ENCODE measurements around the gene ZNF385A.
"Not testable (repeated sequence)": the region's sequence is repeated elsewhere in the genome, so short reads cannot be mapped to it uniquely, and the experiment has no call there.

ZNF385A gene

DNA sequence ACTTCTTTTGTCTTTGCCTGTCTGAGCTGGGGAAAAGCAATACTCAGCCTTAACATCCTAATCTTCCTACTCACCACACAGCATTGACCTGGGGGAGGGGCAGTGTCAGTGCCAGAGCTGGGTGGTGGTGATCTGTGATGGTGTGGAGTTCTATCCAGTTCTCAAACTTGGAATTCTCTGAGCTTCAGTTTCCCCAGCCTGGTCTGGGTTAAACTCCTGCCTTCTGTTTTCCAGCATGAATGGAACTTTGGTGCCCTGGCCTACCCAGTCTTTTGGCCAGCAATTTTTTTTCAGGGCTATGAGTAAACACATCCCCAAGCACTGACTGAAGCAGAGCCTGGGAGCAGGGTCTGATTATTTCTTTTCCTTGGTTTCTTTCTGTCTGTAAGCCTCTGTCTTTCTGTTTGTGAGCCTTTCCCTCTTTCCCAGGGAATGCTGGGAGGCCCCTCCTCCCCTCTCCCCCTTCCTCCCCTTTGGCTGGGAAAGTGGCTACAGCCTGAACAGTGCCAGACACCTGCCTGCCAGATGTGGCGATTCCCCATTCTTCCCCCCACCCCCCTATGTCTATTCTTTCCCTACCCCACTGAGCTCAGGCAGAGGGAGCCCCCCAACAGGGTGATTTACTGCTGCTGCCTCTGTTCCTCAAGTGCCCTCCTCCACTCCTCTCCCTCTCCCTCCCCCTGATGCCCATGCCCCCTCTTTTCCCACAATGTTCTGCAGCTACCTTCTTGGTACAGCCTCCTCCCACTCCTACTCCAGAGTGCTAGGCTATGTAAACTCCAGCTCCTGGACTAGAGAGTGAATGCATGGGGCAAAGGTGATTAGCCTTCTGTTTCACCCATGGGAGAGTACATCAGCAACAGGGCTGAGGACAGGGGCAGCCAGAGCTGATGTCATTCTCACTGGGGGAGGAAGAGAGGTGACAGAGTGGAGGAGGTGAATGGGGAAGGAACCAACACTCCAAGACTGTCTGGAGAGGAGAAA, 31.4 kb downstream of the ZNF385A start:
- DNase-seq = peak; percentile 50

DNA sequence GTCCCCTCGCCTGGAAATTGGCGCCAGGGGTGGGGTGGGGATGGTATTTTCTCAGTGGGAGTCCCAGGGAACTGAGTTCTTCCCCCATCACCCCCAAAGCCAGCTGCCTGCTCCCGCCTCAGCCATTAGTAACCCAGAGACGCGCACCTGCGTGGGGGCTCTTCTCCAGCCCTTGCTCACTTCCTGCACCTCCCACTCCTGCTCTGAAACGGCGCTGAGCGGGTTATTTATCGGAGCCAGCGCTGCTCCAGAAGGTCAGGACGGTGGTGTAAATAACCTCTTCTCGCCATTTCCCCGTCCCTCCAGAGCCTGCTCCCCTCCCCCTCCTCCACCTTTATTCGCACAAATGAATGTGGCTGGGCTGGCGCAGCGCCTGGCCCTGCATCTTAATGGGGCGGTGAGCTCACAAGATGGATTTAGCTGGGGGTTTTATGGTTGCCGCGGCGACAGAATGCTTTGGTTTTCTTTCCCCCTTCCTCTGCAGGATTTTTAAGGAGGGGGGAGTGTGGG, 32.5 kb downstream of the ZNF385A start:
- DNase-seq = peak; percentile 64

DNA sequence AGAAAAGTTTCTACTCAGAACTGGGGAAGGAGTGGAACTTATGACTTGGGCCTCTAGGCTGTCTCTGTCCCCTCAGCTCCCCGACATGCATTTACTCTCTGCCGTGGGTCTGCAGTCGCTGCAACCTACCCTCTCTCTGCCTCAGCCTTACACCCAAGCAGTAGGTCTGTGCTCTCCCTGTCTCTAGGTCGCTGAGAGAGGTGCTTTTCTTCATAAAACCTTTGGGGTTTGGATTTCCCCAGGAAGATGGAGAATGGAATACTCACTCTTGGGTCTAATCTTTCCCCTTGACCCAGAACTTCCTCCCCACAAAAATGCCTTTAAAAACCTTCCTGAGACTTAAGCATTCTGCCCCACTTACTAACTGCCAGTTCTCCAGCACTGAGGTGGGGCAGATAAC, 33.2 kb downstream of the ZNF385A start:
- DNase-seq = no peak

DNA sequence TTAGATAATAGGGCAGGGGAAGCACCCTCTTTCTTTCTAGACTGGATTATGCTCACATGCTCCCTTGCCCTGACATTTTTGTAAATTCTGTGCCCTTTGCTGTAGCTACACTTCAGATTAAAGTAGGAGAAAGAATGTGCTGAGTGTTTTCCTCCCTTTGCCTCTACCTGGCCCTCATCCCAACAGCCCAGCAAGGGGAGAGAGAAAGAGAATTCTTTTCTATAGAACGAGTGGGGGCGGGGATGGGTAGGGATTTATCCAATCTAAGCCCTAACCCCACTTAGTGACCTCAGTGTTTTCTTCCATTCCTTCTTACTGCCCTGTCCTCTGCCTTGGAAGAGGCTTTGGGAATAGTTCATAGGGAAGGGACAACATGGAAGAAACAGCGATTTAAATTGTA, 33.8 kb downstream of the ZNF385A start:
- no peak for DNase-seq

DNA sequence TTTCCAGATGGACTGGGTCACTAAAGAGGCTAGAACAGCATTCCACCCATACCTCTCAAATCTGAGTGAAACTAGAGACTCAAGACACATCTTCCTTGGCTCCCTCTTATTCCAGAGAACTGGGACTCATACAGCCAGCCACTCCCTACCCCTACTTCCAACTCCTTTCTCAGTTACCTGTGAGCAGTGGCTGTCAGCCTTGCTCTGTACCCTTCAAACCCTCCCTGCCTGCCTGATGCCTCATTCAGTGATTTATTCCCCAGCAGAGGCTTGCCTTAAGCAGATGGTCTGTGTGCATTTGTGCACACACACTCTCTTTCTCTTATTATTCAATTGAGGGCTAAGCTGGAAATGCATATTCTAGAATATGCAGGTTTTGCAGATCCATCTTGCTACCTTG, 34.9 kb downstream of the ZNF385A start:
- no peak for DNase-seq

DNA sequence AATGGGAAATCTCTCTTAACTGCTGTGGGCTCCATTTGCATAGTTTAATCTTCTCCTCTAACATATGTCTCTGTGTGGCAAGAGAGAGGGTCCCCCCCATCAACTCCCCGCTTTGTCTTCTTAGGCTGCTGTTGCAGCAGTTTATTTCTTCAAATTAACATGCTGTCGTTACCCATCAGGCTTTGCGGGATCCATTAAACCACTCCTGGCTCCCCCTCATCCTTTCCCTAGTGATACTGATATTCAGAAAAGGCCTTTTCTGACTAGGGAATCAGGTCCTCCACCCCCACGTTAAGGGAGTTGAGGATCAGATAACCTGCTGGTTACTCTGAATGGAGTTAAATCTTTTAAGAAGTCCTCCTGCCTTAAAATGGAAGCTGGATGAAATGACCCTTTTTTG, 35.5 kb downstream of the ZNF385A start:
- no peak for DNase-seq

DNA sequence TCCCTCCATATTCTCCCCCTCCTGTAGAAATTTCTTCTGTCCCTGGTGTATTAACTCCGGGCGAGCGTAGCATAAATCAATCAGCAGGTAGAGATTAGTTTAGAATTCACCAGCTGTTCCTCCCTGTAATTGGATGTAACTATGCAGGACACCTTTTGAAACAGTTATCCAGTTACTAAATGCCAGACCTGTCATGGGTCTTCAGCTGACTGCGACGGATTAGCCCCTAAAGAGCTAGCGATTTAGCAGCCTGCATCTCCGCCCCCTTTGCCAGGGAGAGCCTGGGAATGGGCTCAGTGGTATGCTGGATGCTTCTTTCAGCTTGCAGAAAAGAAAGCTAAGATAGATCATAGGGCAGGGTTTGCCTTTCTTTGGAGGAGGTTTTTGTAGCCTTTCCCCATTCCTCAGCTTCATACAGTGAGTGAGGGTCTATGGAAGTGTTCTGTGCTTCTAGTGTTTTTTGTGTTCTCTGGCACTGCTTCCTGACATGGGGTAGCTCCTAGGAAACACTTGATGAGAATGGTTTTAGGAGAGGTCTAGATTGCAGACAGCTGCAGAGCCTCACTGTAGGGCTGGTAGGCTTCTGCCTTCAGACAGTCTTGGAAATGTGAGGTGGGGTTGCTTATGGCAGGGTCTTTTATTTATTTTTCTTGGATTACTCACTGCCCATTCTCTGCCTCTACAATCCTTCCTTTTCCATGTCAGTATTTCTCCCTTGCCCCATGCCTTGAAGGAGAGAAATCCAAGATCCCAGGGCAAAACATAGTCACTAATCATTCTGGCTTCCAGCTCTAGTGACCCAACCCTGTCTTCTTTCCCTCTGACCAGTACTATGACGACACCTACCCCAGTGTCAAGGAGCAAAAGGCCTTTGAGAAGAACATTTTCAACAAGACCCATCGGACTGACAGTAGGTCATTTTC, 42.9 kb downstream of the ZNF385A start:
- DNase-seq = no peak

DNA sequence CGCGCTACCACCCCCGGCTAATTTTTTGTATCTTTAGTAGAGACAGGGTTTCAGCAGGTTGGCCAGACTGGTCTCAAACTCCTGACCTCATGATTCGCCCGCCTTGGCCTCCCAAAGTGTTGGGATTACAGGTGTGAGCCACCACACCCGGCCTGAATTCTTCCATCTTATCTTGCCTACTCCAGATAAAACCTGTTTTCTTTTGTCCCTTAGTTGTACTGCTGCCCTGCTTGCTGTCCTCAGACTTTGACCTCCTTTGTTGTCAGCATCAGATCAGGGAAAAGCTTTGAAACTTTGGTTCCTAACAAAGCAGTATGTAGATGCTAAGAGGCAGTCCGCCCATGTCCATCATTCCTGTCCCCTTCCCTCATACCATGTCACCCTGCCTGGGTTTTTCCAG, 43.7 kb downstream of the ZNF385A start:
- DNase-seq = no peak

DNA sequence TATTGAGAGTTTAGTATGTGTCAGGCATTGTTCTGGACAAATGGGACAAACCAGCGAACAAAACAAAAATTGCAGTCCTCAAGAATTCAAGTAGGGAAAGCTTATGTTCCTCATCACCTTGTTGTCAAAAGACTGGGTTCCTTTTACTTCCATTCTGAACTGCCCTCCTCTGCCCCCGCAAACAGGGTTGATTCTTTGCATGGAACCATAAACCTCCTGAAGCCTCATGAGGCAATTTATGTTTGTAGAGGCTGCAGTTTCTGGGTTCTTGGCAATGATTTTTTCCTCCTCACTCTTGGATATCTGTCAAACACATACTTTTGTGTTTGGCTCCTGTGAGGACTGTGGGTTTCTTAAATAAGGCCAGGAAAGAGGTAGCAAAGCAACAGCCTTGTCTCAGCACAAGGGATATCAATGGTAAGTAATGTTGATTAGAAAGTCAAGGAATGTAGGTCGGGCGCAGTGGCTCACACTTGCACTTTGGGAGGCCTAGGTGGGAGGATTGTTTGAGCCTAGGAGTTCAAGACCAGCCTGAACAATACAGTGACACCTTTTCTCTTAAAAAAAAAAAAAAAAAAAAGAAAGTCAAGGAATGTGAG, 45.7 kb downstream of the ZNF385A start:
- no peak for DNase-seq

DNA sequence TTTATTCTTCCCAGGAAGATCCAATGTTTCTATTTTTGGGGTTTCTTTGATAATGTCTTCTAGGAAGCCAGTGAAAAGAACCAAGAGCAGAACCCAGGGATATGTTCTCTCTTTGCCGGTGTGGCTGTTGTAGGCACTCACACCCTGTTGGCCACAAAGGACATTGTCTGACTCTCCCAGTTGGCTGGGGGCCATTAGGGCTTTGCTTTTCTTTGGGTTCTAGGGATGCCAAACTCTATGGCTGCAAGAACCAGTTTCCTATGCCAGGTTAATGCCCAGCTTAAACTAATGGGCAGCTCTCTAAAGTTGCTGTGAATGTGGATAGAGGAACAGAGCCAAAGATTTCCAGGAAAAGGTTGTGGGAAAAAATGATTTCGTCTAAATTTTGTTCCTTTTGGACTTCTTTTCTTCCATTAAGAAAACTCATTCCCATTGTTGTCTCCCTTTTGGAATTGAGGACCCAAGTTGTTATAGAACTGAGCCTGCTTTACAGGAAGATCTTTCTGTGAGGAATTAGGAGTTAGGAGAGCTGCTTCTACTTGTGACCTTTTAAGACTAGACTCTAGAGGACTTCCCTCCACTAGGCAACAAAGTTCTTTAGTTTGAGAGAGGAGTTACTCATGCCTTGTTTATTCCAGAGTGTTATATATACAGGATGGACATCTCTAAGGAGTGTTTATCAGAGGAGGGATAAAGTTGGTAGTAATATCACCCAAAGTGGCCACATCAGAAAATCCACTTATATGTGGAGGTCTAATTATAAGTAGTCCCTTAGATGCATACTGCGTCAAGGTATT, 46.5 kb downstream of the ZNF385A start:
- no peak for DNase-seq

DNA sequence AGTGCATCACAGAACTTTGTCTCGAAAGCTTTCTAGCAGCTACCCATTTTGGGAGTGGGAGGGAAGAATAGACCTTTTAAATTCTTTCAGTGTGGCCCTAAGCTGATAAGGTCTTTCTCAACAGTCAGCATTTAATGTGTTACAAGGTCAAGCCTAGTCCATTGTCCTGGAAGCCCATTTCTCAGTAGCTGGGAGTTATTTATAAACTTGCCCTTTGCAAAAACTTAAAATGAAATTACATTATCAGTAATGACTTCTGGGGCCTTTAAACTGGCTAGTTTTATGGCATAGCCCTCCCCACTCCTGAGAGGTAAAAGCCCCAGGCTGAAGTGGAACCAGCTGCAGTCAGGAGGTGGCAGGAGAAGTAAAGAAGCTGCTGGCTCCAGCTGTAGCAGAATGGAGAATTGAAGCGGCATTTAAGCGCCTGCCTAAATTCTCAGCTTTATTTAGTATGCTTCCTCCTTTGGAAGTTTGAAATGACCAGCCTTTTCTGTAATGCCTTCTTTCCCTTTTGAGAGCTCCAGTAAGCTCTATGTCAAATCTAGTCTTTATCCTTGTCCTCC, 47.2 kb downstream of the ZNF385A start:
- peak; percentile 7 for DNase-seq

DNA sequence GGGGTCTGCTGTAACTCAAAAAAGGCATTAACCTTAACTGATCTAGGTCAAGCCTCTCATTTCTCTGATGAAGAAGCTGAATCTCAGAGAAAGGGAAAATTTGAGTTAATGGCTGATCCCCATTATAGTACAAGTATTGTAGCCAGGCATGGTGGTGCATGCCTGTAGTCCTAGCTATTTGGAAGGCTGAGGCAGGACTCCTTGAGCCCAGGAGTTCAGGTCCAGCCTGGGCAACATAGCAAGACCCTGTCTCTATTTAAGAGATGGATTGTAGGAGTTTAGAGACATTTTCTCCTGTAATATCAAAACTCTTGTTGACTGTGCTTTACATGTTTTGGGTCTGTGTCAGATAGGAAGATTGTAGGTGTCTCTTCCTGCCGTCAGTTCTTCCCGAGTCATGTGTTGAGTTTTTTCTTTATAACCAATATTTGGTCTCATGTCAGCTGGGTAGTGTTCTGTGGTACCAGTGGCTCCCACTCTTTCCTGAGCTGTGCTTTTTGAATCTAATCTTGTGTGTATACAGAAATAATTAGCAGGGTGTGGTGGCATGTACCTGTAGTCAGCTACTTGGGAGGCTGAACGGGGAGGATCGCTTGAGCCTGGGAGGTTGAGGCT, 51.0 kb downstream of the ZNF385A start:
- DNase-seq = no peak

DNA sequence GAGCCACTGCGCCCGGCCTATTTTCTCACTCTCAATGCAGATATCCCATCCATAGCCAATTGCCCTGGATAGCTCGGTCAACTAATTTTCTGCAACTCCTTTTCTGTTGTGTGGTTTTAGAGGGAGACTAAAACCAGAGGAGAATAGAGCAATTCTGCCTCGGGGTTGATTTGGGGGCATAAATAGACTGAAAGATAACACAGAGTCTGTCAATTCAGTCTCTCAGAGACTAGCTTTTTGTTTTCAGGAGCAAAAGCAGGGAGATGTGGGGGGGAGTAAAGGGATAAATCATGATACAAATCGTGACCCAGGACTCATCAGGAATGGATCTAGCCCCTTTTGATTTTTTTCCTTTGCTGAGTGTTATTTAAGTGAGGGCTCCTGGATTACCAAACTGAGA, 53.1 kb downstream of the ZNF385A start:
- DNase-seq = no peak

DNA sequence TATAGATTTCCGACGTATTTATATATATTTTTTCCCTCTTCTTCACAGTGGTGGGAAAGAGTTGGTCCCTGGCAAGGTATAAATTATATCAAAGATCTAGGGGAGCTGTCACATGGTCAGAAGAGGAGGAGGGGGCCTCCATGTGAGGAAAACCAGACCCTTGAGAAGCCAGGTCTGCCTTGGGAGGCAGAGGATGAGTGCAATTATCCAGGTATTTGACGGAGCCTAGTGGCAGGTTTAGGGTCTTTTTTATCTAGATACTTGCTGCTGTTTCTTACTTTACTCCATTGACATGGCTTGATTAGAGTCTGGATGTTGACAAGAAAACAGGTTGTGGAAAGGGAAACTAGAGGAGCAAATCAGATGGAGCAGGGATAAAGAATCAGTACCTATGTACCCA, 54.1 kb downstream of the ZNF385A start:
- no peak for DNase-seq

DNA sequence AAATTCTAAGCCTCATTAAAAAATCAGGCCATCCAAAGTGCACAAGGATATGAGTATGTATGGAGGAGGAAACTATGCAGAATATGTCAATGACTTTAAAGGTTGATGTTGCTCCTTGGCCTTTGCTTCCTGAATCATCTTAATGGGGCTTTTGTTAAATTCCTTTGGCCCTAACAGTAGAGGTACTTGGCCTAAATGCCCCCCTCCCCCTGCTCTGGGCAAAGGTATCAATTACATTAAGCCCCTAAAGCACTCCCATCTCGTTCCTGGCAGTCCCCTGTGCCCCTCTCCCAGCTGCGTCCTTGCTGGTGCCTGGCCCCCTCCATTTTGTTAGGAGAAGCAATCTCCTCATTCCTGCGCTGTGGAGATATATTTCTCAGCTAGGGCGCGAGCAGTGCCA, 54.8 kb downstream of the ZNF385A start:
- DNase-seq = no peak

DNA sequence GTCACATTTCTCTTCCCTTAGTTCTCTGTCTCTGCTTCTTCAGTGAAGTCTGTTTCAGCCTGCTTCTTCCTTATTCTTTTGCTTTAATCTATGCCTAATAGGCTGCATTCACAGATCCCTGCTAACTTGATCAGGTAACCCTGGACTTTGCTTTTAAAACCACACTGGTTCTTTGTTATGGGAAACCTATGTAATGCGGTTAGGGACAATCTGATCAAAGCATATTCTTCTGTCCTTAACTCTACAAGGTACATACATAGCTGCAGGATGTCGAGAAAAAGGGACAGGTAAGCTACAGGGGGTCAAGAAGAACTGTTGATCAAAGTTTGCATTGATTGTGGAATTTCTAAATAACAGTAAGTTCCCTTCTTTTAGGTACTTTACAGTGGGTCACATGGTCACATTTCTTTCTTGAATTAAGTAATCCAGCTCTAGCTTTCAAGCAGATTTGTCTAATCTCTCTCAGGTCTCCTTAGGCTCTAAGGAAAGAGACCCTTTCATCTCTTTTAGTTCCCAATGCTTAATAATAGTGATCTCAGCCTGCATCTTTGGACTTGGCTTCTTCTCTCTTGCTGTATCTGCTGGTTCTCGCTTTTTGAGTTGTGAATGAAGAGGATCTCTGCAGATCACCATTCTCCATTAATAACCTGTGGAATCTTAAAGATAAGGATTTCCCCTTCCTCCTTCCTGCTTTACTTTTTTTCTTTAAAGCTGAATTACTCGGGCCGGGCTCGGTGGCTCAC, 55.8 kb downstream of the ZNF385A start:
- no peak for DNase-seq

DNA sequence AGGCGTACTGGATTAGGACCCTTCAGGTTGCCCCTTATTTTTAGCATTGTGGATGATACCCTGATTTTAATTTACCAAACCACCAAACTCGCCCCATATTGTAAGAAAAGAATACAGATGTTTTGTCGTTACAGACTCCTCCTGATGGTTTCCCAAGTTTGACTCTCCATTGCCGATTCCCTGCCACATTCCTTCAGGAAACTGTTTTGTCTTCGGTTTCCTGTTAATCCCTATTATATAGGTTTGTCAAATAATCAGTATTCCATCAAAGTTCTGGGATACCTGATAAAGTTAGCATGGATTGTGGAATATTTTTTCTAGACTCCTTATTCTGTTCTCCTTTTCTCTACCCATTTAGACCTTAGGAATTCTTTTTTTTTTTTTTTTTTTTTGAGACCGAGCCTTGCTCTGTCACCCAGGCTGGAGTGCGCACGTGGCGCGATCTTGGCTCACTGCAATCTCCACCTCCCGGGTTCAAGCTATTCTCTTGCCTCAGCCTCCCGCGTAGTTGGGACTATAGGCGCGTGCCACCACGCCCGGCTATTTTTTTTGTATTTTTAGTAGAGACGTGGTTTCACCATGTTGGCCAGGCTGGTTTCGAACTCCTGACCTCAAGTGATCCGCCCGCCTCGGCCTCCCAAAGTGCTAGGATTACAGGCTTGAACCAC, 59.0 kb downstream of the ZNF385A start:
- not testable (repeated sequence) for DNase-seq

DNA sequence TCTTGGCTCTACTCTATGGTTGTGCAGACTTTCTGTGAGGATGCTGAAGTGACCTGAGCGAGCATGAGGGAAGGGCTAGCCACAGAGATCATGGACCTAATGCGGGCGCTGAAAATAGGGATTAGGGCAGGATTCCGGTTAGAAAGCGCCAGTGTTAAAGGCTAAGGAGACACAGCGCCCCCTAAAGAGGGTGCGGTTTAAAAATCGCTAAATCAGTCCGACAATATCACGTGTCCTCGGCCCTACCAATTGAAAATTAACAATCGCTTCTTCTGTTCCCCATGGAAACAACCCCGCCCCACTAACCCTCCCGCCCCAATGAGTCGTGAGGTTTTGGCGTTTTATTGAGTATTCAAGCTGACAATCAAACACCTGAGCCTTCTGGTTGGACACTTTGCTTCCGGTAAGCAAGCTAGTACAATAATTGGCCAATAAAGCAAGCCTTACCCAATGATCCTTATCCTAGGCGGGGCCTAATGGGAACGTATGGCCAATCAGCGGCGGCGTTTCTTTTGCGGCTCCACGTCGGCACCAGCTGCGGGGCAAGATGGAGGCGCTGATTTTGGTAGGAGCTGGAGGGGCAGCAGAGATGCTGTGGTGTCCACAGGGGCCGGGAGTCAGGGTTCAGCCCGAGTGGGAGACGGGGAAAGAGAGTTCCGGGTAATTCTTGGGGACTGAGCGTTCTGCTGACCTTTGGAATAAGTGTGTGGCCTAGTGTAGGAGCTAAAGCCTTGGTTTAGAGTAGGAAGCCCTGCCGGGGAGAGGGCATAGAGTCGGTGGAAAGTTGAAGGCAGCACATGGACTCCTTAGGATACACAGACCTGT, 59.7 kb downstream of the ZNF385A start, which contains the start of gene COPZ1:
TSS of gene COPZ1 (plus strand) at position 515 of the 825 bp plus-strand sequence. CDS start at position 548, 33 bp downstream.
- peak; percentile 89 for DNase-seq

DNA sequence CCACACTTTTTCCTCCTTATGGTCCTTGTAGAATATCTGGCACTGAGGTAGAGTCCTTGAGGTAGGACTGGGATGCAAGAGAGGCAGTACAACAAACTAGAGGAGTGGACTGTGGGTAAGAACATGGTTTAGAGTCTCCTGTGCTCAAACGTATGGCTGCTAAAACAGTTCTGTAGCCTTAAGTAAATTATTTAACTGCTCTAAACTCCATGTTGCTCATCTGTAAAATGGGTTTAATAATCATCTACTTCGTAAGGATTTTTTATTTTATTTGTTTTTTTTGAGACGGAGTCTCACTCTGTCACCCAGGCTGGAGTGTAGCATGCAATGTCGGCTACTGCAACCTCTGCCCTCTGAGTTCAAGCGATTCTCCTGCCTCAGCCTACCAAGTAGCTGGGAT, 63.2 kb downstream of the ZNF385A start:
- no peak for DNase-seq
